Activated T-cell treated with anti-CD3 and anti-CD28 coated beads, Interleukin-2, amount 50 U/mL, for 4 hours (primary cell): ENCODE measurements around the gene STK11IP. TPM values are rescaled to one million over a fixed set of nuclear protein-coding genes. Genes with fewer than 3 reads are reported as not detected.
A peak's percentile ranks its signal among the peaks of the same experiment; 100 is the strongest.

Source experiments
- ATAC-seq, 2 donors: fragments of 200-7000 bp; cut with Tn5 transposase; one replicate each; pipeline ENCODE4 v1.10.0; 2021
- DNase-seq: peaks from one replicate; pipeline ENCODE4 v3.0.0-alpha.2; 2020
- H3K27me3 Mint-ChIP-seq: one replicate; pipeline ENCODE4 v1.8.0; 2021; ENCODE audit warnings: low read depth, mixed read lengths
- H3K36me3 Mint-ChIP-seq: one replicate; pipeline ENCODE4 v1.8.0; 2022; ENCODE audit warnings: mixed read lengths; ENCODE audit not compliant: insufficient read depth
- H3K4me1 Mint-ChIP-seq: one replicate; pipeline ENCODE4 v1.8.0; 2021; ENCODE audit warnings: low read depth, mixed read lengths
- H3K4me3 Mint-ChIP-seq: one replicate; pipeline ENCODE4 v1.8.0; 2021; ENCODE audit warnings: mild to moderate bottlenecking, moderate library complexity, mixed read lengths
- H3K9me3 Mint-ChIP-seq: one replicate; pipeline ENCODE4 v1.8.0; 2021; ENCODE audit warnings: mixed read lengths
- total RNA-seq, 3 donors: library from RNA; stranded (reverse); gene quantifications; one replicate each; pipeline ENCODE4 v1.2.1, GENCODE V29; 2021

STK11IP gene
- total RNA-seq, 3 donors from 2014 or later = 32.4 to 37.1 (median 36.0) TPM

DNA sequence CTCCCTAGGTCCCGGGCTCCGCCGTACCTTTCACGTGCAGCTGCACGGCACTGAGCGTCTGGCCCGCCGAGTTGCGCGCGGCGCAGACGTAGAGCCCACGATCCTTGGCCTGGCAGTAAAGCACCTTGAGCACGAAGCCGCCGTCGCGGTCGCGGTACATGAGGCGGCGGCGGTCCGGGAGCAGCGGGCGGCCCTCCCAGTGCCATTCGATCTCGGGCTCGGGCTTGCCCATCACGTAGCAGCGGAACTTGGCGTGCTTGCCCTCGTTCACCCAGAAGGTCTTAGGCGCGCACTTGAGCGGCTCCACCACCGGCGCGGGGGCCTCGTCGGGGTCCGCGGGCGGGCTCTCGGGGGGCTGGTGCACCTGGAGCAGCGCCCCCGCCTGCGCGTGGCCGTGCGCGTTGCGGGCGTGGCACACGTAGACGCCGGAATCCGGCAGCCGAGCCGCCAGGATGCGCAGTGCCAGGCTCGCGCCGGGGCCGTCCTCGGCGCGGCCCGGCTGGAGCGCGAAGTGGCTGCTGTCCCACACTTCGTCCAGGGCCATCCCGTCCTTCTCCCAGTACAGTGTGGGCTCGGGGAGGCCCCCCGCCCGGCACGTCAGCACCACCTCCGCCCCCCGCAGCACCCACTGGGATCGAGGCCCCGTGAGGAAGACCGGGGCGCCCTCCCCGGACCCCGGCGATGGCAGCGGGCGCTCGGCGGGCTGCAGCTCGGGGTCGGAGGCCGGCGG lies 27.3 kb upstream of the STK11IP start:
- H3K4me3 Mint-ChIP-seq = peak overlapping the region; percentile 58
- H3K9me3 Mint-ChIP-seq = no peaks in the 10 kb centered on the region
- ATAC-seq (peak; percentile 47 to 69), DNase-seq (no peak)
- H3K4me1 Mint-ChIP-seq = no peaks in the 10 kb centered on the region
- peaks cover 51% of the 10 kb centered on the region for H3K27me3 Mint-ChIP-seq
- no peaks in the 10 kb centered on the region for H3K36me3 Mint-ChIP-seq

GRCh38 chr2:219570924-219571310 lies 26.7 kb upstream of the STK11IP start:
- H3K27me3 Mint-ChIP-seq = peaks cover 51% of the 10 kb centered on the region
- H3K36me3 Mint-ChIP-seq = no peaks in the 10 kb centered on the region
- no peak overlapping the region for H3K4me3 Mint-ChIP-seq
- H3K9me3 Mint-ChIP-seq = no peaks in the 10 kb centered on the region
- DNase-seq (no peak), ATAC-seq (peak; percentile 35 to 39)
- no peaks in the 10 kb centered on the region for H3K4me1 Mint-ChIP-seq

DNA sequence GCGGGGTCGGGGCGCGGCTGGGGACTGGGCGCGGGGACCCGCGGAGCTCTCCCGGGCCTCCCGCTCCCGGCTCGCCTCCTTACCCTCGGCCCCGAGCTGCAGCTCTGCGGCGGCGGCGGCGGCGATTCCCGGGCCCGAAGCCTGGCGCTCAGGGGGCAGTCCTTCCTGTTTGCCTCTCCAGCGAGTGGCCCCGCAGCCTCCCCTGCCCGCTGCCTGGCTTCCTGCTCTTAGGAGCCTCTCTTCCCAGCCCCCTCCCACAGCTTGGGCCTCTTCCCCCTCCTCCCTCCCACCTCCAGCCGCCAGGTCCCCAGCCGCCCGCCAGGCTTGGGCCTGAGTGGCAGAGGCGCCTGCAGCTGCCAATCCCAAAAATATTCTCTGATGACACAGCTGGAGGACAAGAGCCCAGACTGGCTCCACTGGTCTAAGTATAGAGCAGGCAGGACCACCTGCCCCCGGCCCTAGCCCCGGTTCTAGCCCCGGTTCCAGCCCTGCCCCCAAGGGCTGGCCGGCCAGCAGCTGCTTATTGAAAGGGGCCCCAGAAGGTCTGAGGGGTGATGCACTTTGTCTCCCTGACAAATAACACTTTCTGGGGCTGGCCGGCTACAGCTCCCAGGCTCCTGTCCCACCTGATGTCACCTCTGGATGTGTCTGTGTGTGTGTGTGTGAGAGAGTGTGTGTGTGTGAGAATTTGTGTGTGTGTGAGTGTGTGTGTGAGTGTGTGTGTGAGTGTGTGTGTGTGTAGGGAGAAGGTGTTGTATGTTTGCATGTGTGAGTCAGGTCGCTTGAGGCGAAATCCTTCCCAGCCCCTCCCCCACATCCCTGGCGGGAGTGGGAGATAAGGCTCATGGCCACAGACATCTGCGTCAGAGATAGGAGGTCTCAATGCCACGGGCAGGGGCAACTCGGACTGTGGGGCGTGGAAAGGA lies 26.1 kb upstream of the STK11IP start, which contains the start of gene OBSL1:
Gene OBSL1 (minus strand): TSS at position 229 of the 926 bp plus-strand sequence. CDS start 307 bp downstream, outside the sequence.
- Mint-ChIP-seq H3K4me1 (no peaks in the 10 kb centered on the region), H3K9me3 (no peaks in the 10 kb centered on the region), H3K36me3 (no peaks in the 10 kb centered on the region), H3K4me3 (no peak within 1 kb of the TSS), H3K27me3 (peaks cover 49% of the 10 kb centered on the region)
- ATAC-seq (peak; percentile 36 to 58), DNase-seq (no peak)

GRCh38 chr2:219572237-219573001 lies 25.2 kb upstream of the STK11IP start, which contains the start of gene INHA:
INHA (plus strand) TSS chr2:219572310; CDS start chr2:219572375, 65 bp downstream.
- no peaks in the 10 kb centered on the region for H3K36me3 Mint-ChIP-seq
- no peak for DNase-seq
- H3K9me3 Mint-ChIP-seq = no peaks in the 10 kb centered on the region
- H3K27me3 Mint-ChIP-seq = peaks cover 52% of the 10 kb centered on the region
- no peak for ATAC-seq
- no peaks in the 10 kb centered on the region for H3K4me1 Mint-ChIP-seq
- H3K4me3 Mint-ChIP-seq = no peak within 1 kb of the TSS

DNA sequence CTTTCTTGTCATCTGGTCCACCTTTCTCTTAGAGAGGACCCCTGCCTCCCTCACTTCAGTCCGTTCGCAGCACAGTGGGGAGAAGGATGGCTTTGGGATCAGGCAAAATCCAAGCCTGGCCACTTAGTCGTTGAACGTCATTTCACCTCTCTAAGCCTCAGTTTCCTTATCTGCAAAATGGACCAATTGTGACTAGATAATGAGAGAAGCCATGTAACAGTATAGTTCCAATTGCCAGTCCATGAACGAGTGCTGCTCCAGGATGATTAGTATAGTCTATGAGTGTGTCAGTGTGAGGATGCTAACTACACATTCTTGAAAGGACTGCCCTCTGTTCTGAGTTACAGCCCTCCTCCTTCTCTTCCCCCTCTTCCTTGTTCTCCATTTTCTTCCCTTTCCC lies 24.5 kb upstream of the STK11IP start:
- H3K4me1 Mint-ChIP-seq = no peaks in the 10 kb centered on the region

DNA sequence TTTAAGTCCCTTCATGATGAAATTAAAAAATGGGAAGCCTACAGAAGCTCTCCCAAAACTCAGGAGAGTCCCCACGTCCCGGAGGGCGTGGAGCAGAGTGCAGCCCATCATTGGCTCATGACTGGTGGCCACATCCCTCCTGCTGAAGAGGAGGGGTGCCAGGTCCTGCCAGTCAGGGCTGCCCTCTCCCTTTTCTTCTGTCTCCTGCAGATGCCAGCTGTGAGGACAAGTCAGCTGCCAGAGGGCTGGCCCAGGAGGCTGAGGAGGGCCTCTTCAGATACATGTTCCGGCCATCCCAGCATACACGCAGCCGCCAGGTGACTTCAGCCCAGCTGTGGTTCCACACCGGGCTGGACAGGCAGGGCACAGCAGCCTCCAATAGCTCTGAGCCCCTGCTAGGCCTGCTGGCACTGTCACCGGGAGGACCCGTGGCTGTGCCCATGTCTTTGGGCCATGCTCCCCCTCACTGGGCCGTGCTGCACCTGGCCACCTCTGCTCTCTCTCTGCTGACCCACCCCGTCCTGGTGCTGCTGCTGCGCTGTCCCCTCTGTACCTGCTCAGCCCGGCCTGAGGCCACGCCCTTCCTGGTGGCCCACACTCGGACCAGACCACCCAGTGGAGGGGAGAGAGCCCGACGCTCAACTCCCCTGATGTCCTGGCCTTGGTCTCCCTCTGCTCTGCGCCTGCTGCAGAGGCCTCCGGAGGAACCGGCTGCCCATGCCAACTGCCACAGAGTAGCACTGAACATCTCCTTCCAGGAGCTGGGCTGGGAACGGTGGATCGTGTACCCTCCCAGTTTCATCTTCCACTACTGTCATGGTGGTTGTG lies 23.0 kb upstream of the STK11IP start:
- no peak for DNase-seq
- Mint-ChIP-seq H3K27me3 (peaks cover 39% of the 10 kb centered on the region), H3K4me1 (no peaks in the 10 kb centered on the region), H3K36me3 (no peaks in the 10 kb centered on the region), H3K9me3 (no peaks in the 10 kb centered on the region), H3K4me3 (no peak overlapping the region)
- ATAC-seq = no peak

More for the DNA sequence above, 24.5 kb upstream of the STK11IP start:
- peaks cover 51% of the 10 kb centered on the region for H3K27me3 Mint-ChIP-seq
- no peaks in the 10 kb centered on the region for H3K36me3 Mint-ChIP-seq
- no peak for DNase-seq
- no peaks in the 10 kb centered on the region for H3K9me3 Mint-ChIP-seq
- no peak for ATAC-seq
- H3K4me3 Mint-ChIP-seq = no peak overlapping the region

DNA sequence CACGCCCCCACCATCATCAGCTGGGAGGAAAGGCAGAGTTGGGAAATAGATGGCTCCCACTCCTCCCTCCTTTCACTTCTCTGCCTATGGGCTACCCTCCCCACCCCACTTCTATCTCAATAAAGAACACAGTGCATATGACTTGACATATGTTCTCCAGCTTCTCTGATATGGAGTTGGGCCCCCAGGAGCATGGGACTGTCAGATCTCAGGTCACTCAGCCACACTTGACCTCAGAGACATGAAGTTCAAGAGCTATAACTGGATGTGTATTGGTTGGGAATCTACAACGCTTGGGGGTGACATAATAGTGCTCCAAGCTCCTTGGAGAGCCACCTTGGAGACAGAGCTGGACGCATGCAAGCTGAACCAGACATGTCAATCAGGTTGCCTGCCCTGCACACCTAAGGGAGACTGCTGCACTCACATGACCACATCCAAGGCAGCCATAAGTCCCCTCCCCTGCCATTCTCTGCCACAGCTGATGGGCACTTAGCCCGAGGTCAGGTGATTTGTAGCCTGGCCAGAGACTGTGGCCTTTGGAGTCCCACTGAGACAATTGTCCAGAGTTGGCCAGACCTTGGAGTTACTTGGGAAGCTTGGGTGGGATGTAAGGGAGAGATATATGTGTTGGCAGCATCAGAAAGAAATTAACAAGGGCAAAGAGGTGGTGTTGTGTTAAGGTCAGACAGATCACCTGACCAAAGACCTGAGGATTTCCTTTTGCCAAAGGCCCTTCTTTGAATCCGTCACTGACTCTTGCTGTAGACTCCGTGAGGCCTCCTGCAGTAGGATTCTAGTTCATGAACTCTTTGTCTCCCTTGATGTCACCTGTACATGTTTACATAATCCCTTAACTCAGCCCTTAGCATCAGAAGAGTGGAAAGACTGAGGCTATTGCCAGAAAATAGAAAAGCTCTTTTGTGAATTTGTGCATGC lies 21.8 kb upstream of the STK11IP start:
- ATAC-seq = no peak
- no peaks in the 10 kb centered on the region for H3K9me3 Mint-ChIP-seq
- H3K27me3 Mint-ChIP-seq = peaks cover 34% of the 10 kb centered on the region

DNA sequence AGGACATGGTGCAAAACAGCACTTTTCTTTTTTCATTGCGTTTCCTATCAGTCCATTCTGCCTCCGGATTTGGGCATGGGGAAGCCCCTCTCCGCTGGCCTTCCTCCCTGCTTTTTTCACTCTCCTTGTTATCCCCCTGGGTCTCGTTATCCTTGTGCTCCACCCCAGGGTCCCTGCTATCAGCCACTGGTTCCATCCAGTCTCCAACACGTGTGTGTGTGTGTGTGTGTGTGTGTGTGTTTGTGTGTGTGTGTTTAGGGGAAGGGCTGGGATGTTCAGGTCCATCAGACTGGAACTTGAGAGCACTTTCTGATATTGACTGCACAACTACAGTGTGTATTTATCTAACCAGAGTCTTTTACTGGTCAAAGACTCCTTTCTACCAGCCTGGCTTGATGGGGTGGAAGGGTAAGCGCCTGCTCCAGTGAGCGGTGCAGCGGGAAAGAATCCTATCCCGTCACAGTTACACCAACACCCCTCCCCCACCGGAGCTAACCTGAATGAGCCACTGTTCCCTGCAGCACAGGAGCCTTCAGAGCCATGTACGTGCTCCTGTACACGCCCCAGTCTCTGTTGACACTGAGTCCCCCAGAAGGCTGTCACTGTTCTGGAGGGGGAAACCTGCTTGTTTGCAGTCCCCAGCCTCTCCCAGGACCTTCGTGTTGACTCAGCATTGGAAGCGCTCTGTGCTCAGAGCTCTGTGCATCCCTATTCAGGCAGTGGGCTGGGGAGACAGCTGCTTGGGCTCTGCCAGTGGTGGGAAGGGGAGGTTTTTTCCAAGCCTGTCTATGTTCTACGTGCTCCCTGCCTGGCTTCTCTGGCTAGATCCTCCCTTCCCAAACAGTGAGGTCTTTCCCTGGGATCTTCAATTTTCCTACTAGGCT lies 20.9 kb upstream of the STK11IP start:
- no peak for DNase-seq
- Mint-ChIP-seq H3K36me3 (no peaks in the 10 kb centered on the region), H3K4me3 (no peak overlapping the region), H3K4me1 (no peaks in the 10 kb centered on the region), H3K9me3 (no peaks in the 10 kb centered on the region), H3K27me3 (peaks cover 33% of the 10 kb centered on the region)
- no peak for ATAC-seq

More for the DNA sequence above, 21.8 kb upstream of the STK11IP start:
- DNase-seq = no peak
- no peaks in the 10 kb centered on the region for H3K36me3 Mint-ChIP-seq
- H3K4me1 Mint-ChIP-seq = no peaks in the 10 kb centered on the region
- H3K4me3 Mint-ChIP-seq = no peak overlapping the region

GRCh38 chr2:219578811-219579613 lies 18.6 kb upstream of the STK11IP start:
- peaks cover 16% of the 10 kb centered on the region for H3K27me3 Mint-ChIP-seq
- H3K36me3 Mint-ChIP-seq = no peaks in the 10 kb centered on the region
- H3K9me3 Mint-ChIP-seq = no peaks in the 10 kb centered on the region
- ATAC-seq (no peak), DNase-seq (no peak)
- no peaks in the 10 kb centered on the region for H3K4me1 Mint-ChIP-seq
- H3K4me3 Mint-ChIP-seq = no peak overlapping the region

DNA sequence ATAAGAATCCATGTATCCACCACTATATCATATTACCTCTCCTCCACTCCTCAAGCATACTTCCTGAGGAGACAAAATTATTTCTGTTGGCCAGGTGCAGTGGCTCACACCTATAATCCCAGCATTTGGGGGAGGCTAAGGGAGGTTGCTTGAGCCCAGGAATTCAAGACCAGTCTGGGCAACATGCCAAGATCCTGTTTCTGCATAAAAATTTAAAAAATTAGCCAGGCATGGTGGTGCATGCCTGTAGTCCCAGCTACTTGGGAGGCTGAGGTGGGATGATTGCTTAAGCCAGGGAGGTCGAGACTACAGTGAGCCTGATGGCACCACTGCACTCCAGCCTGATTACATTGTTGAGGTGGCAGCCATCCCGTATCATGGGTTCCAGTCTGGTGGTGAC lies 16.3 kb upstream of the STK11IP start:
- Mint-ChIP-seq H3K36me3 (no peaks in the 10 kb centered on the region), H3K27me3 (peaks cover 16% of the 10 kb centered on the region), H3K4me3 (no peak overlapping the region), H3K9me3 (no peaks in the 10 kb centered on the region), H3K4me1 (no peaks in the 10 kb centered on the region)
- ATAC-seq = no peak
- DNase-seq = no peak

- no peaks in the 10 kb centered on the region for H3K36me3 Mint-ChIP-seq
- peaks cover 14% of the 10 kb centered on the region for H3K27me3 Mint-ChIP-seq
- ATAC-seq (no peak), DNase-seq (no peak)
- no peaks in the 10 kb centered on the region for H3K9me3 Mint-ChIP-seq
- H3K4me1 Mint-ChIP-seq = no peaks in the 10 kb centered on the region
- H3K4me3 Mint-ChIP-seq = no peak overlapping the region
These were observed 6.6 kb upstream of the STK11IP start for GRCh38 chr2:219591091-219591490.
